ENCODE data around the gene USP27X. TPM values are rescaled to one million over a fixed set of nuclear protein-coding genes. Genes with fewer than 3 reads are reported as not detected.

Gene USP27X
- total and polyA plus RNA-seq, 8 donors = 3.4 to 9.2 (median 7.3) TPM

DNA sequence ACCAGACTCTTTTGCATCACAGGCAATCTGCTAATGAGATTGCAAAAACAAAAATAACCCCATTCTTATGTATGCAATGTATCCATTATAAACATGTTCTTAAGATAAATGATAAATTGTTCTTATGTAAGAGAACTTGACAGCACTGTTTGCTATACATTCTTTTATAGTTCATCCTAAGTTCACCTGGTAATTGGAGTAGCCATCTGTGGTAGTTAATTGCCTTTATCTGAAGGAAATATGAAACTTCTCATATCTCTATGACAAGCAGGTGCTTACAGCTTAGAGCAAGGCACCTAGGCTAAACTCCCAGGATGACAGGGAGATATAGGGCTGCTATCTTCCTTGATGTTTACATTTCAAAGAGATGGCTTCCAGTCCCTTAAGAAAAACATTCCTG lies 21.8 kb downstream of the USP27X start:
- Histone ChIP-seq H3K4me1 (no peaks in the 10 kb centered on the region), H3K27ac (no peak overlapping the region), H3K27me3 (no peaks in the 10 kb centered on the region), H3K36me3 (no peaks in the 10 kb centered on the region), H3K9me3 (peaks cover 0 to 3% of the 10 kb centered on the region in 2 donors), H3K4me3 (no peak overlapping the region)
- DNase-seq (no peak), ATAC-seq (no peak)
- intact Hi-C loops (cut with DNase I) = no loop called here
- TF ChIP-seq CTCF (IDR thresholded peaks at IDR 0.05) = no peak

GRCh38 chrX:49910344-49910743 lies 31.1 kb downstream of the USP27X start:
- ATAC-seq (peak; percentile 71), DNase-seq (peak in 1 of 4 donors; percentile 44)
- Histone ChIP-seq H3K4me1 (no peaks in the 10 kb centered on the region), H3K36me3 (no peaks in the 10 kb centered on the region), H3K9me3 (no peaks in the 10 kb centered on the region), H3K27me3 (peaks cover 0 to 6% of the 10 kb centered on the region in 2 donors), H3K27ac (no peak overlapping the region), H3K4me3 (no peak overlapping the region)
- intact Hi-C loops (cut with DNase I) = no loop called here
- no peak for TF ChIP-seq CTCF (IDR thresholded peaks at IDR 0.05)

DNA sequence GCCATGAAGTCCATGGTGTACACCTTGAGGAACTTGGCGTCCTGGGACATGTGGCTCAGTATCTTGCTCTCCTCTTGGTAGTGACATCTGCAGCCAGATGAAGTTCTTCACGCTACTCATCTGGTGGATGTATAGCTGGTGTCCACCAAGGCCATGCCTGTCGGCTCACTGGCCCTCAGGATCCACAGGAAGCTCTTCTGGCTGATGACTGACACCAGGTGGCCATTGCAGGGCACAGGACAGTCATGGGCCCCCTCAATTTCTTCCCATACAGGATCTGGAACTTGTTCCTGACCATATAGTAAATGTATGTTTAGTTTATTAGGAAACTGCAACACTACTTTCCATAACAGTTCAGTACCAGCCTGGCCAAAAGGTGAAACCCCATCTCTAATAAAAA lies 32.8 kb downstream of the USP27X start:
- Histone ChIP-seq H3K9me3 (no peaks in the 10 kb centered on the region), H3K4me1 (no peaks in the 10 kb centered on the region), H3K27ac (no peak overlapping the region), H3K4me3 (no peak overlapping the region), H3K27me3 (peaks cover 0 to 6% of the 10 kb centered on the region in 2 donors), H3K36me3 (no peaks in the 10 kb centered on the region)
- no peak for DNase-seq
- TF ChIP-seq CTCF (IDR thresholded peaks at IDR 0.05) = no peak
- intact Hi-C loops (cut with DNase I) = no loop called here
- ATAC-seq = no peak

- intact Hi-C loops (cut with DNase I) = no loop called here
- Histone ChIP-seq H3K9me3 (no peaks in the 10 kb centered on the region), H3K36me3 (no peaks in the 10 kb centered on the region), H3K27me3 (peaks cover 0 to 6% of the 10 kb centered on the region in 2 donors), H3K4me1 (no peaks in the 10 kb centered on the region), H3K27ac (no peak overlapping the region), H3K4me3 (no peak overlapping the region)
- ATAC-seq = peak; percentile 9
- no peak for TF ChIP-seq CTCF (IDR thresholded peaks at IDR 0.05)
- DNase-seq = no peak
Observed at GRCh38 chrX:49912861-49913260, 33.6 kb downstream of the USP27X start.

GRCh38 chrX:49915361-49916222 lies 36.3 kb downstream of the USP27X start:
- DNase-seq (peak in 2 of 4 donors; percentile 36 to 55), ATAC-seq (peak; percentile 89)
- H3K9me3 ChIP-seq = no peaks in the 10 kb centered on the region
- no peaks in the 10 kb centered on the region for H3K4me1 ChIP-seq
- H3K4me3 ChIP-seq = no peak overlapping the region
- peak; percentile 73 to 90 for TF ChIP-seq CTCF (IDR thresholded peaks at IDR 0.05)
- no peaks in the 10 kb centered on the region for H3K36me3 ChIP-seq
- peaks cover 0 to 6% of the 10 kb centered on the region in 2 donors for H3K27me3 ChIP-seq
- intact Hi-C loops (cut with DNase I) = no loop called here
- H3K27ac ChIP-seq = no peak overlapping the region
